ENCODE data around the gene SLC44A1.

DNA sequence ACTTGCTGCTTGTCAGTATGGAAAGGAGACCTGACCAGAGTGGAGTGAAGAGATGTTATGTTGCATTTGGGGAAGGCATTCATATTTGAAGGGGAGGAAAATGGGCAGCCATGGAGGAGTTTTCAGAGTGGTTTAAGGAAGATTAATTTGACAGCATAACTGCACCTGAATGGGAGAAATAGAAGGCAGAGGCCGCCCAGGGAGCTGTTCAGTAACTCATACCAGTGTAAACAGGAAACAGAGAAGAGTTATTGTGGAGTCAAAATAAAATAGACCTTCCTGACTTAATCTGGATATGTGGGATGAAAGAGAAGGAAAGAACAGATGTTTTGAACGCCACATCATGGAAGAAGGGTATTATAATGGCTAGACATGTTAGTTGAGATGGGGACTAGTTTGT, 13.4 kb downstream of the SLC44A1 start:
- TF ChIP-seq, protein P1, sequence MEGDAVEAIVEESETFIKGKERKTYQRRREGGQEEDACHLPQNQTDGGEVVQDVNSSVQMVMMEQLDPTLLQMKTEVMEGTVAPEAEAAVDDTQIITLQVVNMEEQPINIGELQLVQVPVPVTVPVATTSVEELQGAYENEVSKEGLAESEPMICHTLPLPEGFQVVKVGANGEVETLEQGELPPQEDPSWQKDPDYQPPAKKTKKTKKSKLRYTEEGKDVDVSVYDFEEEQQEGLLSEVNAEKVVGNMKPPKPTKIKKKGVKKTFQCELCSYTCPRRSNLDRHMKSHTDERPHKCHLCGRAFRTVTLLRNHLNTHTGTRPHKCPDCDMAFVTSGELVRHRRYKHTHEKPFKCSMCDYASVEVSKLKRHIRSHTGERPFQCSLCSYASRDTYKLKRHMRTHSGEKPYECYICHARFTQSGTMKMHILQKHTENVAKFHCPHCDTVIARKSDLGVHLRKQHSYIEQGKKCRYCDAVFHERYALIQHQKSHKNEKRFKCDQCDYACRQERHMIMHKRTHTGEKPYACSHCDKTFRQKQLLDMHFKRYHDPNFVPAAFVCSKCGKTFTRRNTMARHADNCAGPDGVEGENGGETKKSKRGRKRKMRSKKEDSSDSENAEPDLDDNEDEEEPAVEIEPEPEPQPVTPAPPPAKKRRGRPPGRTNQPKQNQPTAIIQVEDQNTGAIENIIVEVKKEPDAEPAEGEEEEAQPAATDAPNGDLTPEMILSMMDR (IDR thresholded peaks at IDR 0.05): no peak
- TF ChIP-seq POLR2A (IDR thresholded peaks at IDR 0.05): no peak

All from Peyer's patch (tissue), 4 donors.